ENCODE data around the gene LST1.
A peak's percentile ranks its signal among the peaks of the same experiment; 100 is the strongest.

DNA sequence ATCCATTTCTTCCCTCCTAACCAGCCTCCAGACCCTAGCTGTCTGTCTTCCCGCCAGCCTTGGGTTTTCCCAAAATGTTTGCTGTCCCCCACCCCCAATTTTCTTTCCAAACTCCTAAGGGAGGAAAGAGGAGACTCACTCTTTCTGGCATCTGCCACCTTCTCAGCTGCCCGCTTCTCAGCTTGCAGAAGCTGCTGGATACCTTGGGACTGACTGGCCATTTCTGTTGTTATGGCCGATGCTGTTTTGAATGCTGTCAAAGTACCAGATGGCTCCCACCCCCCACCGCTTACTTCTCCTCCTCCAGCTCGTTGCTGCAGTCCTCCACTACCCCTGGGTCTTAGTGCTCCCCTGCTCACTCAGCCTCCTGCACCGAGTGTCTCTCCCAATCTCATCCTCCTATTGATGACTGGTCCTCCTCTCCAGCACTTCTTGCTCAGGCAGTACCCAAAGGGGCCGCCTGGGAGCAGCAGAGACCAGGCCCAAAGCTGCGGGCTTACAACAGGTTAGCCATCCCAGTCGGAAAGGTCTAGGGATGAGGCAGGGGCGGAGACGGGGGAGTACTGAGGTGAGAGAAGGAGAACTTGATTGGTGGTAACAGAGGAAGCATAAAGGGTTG, 39.6 kb upstream of the LST1 start, which contains the start of gene ATP6V1G2:
- TF ChIP-seq TAF1 (conservative IDR thresholded peaks at IDR 0.05), result no peak
- TF ChIP-seq, protein P1, sequence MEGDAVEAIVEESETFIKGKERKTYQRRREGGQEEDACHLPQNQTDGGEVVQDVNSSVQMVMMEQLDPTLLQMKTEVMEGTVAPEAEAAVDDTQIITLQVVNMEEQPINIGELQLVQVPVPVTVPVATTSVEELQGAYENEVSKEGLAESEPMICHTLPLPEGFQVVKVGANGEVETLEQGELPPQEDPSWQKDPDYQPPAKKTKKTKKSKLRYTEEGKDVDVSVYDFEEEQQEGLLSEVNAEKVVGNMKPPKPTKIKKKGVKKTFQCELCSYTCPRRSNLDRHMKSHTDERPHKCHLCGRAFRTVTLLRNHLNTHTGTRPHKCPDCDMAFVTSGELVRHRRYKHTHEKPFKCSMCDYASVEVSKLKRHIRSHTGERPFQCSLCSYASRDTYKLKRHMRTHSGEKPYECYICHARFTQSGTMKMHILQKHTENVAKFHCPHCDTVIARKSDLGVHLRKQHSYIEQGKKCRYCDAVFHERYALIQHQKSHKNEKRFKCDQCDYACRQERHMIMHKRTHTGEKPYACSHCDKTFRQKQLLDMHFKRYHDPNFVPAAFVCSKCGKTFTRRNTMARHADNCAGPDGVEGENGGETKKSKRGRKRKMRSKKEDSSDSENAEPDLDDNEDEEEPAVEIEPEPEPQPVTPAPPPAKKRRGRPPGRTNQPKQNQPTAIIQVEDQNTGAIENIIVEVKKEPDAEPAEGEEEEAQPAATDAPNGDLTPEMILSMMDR (IDR thresholded peaks at IDR 0.05; ENCODE audit: low read depth, low read length, missing input control), result peak; percentile 98
- TF ChIP-seq YY1 (IDR thresholded peaks at IDR 0.05), result no peak
